H1 (cell line): ENCODE measurements around the gene EHHADH. TPM values are rescaled to one million over a fixed set of nuclear protein-coding genes. Genes with fewer than 3 reads are reported as not detected.

Experiments
- BRCA1 ChIP-seq: IDR thresholded peaks from 2 replicates; pipeline ENCODE4 v1.6.1; 2012; ENCODE audit warnings: low read depth, low read length, improper control_type of control experiment
- CREB1 ChIP-seq: IDR thresholded peaks from 2 replicates; pipeline ENCODE4 v1.6.1; 2012; ENCODE audit warnings: inconsistent platforms
- MAX ChIP-seq: IDR thresholded peaks from 2 replicates; pipeline ENCODE4 v1.6.1; 2012; ENCODE audit warnings: inconsistent platforms
- SIX5 ChIP-seq: IDR thresholded peaks from 2 replicates; pipeline ENCODE4 v1.6.1; 2011; ENCODE audit warnings: mild to moderate bottlenecking, low read depth, low read length
- TAF1 ChIP-seq: IDR thresholded peaks from 2 replicates; pipeline ENCODE4 v1.6.1; 2011; ENCODE audit warnings: mild to moderate bottlenecking, low read depth, low read length
- polyA plus RNA-seq, 7 experiments: library from polyadenylated mRNA; depleted of rRNA in 3 of 7; stranded (reverse) in 5 of 7; unstranded in 2 of 7; fragments of >200 nt in 5 of 7; fragments of 200-250 nt in 2 of 7; gene quantifications; 1 replicate in 5 of 7; 2 replicates in 1 of 7; 4 replicates in 1 of 7; pipeline versions ENCODE4 v1.2.1 to v1.2.3, GENCODE V29; 2011 to 2013; ENCODE audit warnings: missing spikeins in 2 of 7, mixed read lengths in 2 of 7
- total RNA-seq: library from RNA; stranded (reverse); fragmentation: NEBNext Ultra II Directional; extraction: Animal tissue kit (Norgen Biotek cat#: 25700); gene quantifications from 2 replicates; pipeline ENCODE4 v1.2.1, GENCODE V29; 2021
- TF ChIP-seq, protein P1 (sequence below): fragments of 300-600 bp; sonication (generic); IDR thresholded peaks from 2 replicates; pipeline ENCODE4 v1.7.1; 2012; ENCODE audit warnings: low read length, moderate library complexity, mild to moderate bottlenecking, inconsistent platforms; ENCODE audit not compliant: insufficient replicate concordance

EHHADH gene
- total and polyA plus RNA-seq, 2 of the 8 experiments (the other 6 are each of a cell fraction or from before 2014, with no cell fraction given): 1.4 to 3.5 TPM

DNA sequence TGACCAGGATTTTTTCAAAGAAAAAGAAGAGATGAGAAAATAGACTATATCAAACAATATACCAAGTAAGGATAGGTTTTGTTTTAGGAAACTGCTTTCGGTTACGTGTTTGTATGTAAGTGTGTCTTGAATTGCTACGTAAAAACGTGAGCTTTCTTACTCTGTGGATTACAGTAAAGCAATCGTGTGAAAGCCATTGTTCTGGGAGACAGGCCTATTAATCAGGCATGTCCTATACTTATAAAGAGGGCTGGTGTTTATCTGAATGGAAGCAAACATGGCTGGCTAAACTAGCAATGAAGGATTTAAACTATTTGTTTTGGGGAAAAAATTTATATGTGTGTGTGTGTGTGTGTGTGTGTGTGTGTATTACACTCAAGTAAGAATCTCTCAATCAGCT is 2.6 kb downstream of the EHHADH start (continued):
- TF ChIP-seq, protein P1, sequence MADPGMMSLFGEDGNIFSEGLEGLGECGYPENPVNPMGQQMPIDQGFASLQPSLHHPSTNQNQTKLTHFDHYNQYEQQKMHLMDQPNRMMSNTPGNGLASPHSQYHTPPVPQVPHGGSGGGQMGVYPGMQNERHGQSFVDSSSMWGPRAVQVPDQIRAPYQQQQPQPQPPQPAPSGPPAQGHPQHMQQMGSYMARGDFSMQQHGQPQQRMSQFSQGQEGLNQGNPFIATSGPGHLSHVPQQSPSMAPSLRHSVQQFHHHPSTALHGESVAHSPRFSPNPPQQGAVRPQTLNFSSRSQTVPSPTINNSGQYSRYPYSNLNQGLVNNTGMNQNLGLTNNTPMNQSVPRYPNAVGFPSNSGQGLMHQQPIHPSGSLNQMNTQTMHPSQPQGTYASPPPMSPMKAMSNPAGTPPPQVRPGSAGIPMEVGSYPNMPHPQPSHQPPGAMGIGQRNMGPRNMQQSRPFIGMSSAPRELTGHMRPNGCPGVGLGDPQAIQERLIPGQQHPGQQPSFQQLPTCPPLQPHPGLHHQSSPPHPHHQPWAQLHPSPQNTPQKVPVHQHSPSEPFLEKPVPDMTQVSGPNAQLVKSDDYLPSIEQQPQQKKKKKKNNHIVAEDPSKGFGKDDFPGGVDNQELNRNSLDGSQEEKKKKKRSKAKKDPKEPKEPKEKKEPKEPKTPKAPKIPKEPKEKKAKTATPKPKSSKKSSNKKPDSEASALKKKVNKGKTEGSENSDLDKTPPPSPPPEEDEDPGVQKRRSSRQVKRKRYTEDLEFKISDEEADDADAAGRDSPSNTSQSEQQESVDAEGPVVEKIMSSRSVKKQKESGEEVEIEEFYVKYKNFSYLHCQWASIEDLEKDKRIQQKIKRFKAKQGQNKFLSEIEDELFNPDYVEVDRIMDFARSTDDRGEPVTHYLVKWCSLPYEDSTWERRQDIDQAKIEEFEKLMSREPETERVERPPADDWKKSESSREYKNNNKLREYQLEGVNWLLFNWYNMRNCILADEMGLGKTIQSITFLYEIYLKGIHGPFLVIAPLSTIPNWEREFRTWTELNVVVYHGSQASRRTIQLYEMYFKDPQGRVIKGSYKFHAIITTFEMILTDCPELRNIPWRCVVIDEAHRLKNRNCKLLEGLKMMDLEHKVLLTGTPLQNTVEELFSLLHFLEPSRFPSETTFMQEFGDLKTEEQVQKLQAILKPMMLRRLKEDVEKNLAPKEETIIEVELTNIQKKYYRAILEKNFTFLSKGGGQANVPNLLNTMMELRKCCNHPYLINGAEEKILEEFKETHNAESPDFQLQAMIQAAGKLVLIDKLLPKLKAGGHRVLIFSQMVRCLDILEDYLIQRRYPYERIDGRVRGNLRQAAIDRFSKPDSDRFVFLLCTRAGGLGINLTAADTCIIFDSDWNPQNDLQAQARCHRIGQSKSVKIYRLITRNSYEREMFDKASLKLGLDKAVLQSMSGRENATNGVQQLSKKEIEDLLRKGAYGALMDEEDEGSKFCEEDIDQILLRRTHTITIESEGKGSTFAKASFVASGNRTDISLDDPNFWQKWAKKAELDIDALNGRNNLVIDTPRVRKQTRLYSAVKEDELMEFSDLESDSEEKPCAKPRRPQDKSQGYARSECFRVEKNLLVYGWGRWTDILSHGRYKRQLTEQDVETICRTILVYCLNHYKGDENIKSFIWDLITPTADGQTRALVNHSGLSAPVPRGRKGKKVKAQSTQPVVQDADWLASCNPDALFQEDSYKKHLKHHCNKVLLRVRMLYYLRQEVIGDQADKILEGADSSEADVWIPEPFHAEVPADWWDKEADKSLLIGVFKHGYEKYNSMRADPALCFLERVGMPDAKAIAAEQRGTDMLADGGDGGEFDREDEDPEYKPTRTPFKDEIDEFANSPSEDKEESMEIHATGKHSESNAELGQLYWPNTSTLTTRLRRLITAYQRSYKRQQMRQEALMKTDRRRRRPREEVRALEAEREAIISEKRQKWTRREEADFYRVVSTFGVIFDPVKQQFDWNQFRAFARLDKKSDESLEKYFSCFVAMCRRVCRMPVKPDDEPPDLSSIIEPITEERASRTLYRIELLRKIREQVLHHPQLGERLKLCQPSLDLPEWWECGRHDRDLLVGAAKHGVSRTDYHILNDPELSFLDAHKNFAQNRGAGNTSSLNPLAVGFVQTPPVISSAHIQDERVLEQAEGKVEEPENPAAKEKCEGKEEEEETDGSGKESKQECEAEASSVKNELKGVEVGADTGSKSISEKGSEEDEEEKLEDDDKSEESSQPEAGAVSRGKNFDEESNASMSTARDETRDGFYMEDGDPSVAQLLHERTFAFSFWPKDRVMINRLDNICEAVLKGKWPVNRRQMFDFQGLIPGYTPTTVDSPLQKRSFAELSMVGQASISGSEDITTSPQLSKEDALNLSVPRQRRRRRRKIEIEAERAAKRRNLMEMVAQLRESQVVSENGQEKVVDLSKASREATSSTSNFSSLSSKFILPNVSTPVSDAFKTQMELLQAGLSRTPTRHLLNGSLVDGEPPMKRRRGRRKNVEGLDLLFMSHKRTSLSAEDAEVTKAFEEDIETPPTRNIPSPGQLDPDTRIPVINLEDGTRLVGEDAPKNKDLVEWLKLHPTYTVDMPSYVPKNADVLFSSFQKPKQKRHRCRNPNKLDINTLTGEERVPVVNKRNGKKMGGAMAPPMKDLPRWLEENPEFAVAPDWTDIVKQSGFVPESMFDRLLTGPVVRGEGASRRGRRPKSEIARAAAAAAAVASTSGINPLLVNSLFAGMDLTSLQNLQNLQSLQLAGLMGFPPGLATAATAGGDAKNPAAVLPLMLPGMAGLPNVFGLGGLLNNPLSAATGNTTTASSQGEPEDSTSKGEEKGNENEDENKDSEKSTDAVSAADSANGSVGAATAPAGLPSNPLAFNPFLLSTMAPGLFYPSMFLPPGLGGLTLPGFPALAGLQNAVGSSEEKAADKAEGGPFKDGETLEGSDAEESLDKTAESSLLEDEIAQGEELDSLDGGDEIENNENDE: no peak
- TF ChIP-seq MAX (no peak), SIX5 (no peak), BRCA1 (no peak), CREB1 (no peak), TAF1 (no peak)
